Measurements from ENCODE around the gene LRP2BP. TPM values are rescaled to one million over a fixed set of nuclear protein-coding genes. Genes with fewer than 3 reads are reported as not detected.

LRP2BP gene
- total RNA-seq, 1 experiment from 2014 or later: 0.19 TPM

DNA sequence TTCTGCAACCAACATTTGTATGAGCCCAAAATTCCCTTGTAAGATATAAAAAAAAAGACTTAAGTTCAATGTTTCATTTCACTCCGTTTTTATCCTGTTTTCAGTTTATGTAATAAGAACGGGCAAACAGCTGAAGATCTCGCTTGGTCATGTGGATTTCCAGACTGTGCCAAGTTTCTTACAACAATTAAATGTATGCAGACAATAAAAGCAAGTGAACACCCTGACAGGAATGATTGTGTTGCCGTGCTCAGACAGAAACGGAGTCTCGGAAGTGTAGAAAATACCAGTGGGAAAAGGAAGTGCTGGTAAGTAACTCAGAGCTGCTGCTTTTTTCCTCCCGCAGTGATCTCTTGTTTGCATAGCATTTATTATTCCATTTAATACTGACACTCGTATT is 3.7 kb upstream of the LRP2BP start:
- no TSS peak for BruUV-seq (replicated peaks)
- CTCF ChIA-PET: no interaction called here
- H3K36me3 ChIP-seq (ENCODE audit: insufficient read depth, low read length, poor library complexity, severe bottlenecking): peaks cover 6% of the 10 kb centered on the region
- H3K9me3 ChIP-seq (ENCODE audit: low read depth, low read length, poor library complexity, severe bottlenecking): no peaks in the 10 kb centered on the region
- no peak overlapping the region for H3K27ac ChIP-seq (ENCODE audit: low read depth, low read length, poor library complexity, severe bottlenecking)
- no peaks in the 10 kb centered on the region for H3K27me3 ChIP-seq (replicated peaks; ENCODE audit: insufficient read depth, low read depth, low read length, poor library complexity)
- peaks cover 18% of the 10 kb centered on the region for H3K4me1 ChIP-seq (ENCODE audit: insufficient read depth, low read length, poor library complexity, severe bottlenecking)
- no peak for TF ChIP-seq EZH2 (IDR thresholded peaks at IDR 0.05; ENCODE audit: borderline replicate concordance, low read depth, low read length, poor library complexity, severe bottlenecking)
- TF ChIP-seq, protein P1, sequence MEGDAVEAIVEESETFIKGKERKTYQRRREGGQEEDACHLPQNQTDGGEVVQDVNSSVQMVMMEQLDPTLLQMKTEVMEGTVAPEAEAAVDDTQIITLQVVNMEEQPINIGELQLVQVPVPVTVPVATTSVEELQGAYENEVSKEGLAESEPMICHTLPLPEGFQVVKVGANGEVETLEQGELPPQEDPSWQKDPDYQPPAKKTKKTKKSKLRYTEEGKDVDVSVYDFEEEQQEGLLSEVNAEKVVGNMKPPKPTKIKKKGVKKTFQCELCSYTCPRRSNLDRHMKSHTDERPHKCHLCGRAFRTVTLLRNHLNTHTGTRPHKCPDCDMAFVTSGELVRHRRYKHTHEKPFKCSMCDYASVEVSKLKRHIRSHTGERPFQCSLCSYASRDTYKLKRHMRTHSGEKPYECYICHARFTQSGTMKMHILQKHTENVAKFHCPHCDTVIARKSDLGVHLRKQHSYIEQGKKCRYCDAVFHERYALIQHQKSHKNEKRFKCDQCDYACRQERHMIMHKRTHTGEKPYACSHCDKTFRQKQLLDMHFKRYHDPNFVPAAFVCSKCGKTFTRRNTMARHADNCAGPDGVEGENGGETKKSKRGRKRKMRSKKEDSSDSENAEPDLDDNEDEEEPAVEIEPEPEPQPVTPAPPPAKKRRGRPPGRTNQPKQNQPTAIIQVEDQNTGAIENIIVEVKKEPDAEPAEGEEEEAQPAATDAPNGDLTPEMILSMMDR (conservative IDR thresholded peaks at IDR 0.05; ENCODE audit: low read depth, low read length): no peak
- POLR2A ChIA-PET (ENCODE audit: low non-redundant PET): no interaction called here
- intact Hi-C loops (cut with micrococcal nuclease; ENCODE audit: unreplicated experiment): loop anchor here (5.0 kb wide), 1 partner anchor 192 kb away; the partner anchor contains the start of gene SNX25
- DNase-seq (ENCODE audit: low spot score): no peak
- no peak overlapping the region for H3K4me3 ChIP-seq (ENCODE audit: low read depth, low read length, poor library complexity, severe bottlenecking)

DNA sequence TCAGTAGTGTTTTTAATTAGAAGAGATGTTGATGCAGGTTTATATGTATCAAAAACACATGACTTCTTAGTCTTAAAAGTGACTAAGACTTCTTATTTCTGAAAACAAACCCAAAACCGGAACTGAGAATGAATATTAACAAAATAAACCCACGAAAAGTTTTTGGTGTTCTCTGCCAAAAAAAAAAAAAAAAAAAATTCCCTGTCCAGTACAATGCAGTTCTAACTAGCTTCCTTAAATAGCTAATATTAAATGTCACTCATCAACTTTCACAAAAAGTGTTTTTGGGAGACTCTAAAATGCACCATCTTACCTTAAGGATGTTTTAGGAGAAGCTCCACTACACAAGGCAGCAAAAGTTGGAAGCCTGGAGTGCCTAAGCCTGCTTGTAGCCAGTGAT is 2.9 kb upstream of the LRP2BP start:
- no peak overlapping the region for H3K4me3 ChIP-seq (ENCODE audit: low read depth, low read length, poor library complexity, severe bottlenecking)
- no peak overlapping the region for H3K27ac ChIP-seq (ENCODE audit: low read depth, low read length, poor library complexity, severe bottlenecking)
- no peak for DNase-seq (ENCODE audit: low spot score)
- H3K9me3 ChIP-seq (ENCODE audit: low read depth, low read length, poor library complexity, severe bottlenecking): no peaks in the 10 kb centered on the region
- TF ChIP-seq, protein P1 (conservative IDR thresholded peaks at IDR 0.05; ENCODE audit: low read depth, low read length): no peak
- no peak for TF ChIP-seq EZH2 (IDR thresholded peaks at IDR 0.05; ENCODE audit: borderline replicate concordance, low read depth, low read length, poor library complexity, severe bottlenecking)
- POLR2A ChIA-PET (ENCODE audit: low non-redundant PET): no interaction called here
- peaks cover 6% of the 10 kb centered on the region for H3K36me3 ChIP-seq (ENCODE audit: insufficient read depth, low read length, poor library complexity, severe bottlenecking)
- H3K27me3 ChIP-seq (replicated peaks; ENCODE audit: insufficient read depth, low read depth, low read length, poor library complexity): no peaks in the 10 kb centered on the region
- CTCF ChIA-PET: no interaction called here
- no TSS peak for BruUV-seq (replicated peaks)
- intact Hi-C loops (cut with micrococcal nuclease; ENCODE audit: unreplicated experiment): loop anchor here (5.0 kb wide), 1 partner anchor 191 kb away; the partner anchor contains the start of gene SNX25
- peaks cover 18% of the 10 kb centered on the region for H3K4me1 ChIP-seq (ENCODE audit: insufficient read depth, low read length, poor library complexity, severe bottlenecking)

DNA sequence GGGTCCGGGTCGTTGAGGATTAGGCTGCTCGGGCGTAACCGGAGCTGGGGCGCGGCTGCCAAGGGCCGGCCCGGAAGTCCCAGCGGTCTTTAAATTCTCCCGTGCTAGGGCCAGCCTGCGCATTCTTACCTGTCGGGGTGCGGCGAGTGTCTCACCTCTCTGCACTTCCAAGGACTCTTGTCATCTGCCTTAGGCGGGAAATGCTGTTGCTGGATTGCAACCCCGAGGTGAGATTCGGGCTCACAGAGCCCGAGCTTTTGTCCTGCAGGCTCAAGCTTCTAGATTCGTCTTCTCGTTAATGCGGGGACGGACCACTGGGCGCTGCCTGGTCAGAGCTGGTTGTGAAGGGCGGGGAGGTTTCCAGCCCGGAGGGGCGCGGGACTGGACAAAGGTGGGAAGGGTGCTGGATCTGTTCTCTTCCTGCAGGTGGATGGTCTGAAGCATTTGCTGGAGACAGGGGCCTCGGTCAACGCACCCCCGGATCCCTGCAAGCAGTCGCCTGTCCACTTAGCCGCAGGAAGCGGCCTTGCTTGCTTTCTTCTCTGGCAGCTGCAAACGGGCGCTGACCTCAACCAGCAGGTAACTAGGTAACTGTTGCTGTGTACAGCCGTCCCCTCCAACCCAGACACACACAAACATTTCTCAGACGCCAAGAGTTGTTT is 1.1 kb upstream of the LRP2BP start, which contains the start of gene ANKRD37:
TSS of gene ANKRD37 (plus strand) at position 118 of the 662 bp plus-strand sequence. CDS start at position 201, 83 bp downstream.
- CTCF ChIA-PET: no interaction called here
- TF ChIP-seq, protein P1 (conservative IDR thresholded peaks at IDR 0.05; ENCODE audit: low read depth, low read length): no peak
- no peak for TF ChIP-seq EZH2 (IDR thresholded peaks at IDR 0.05; ENCODE audit: borderline replicate concordance, low read depth, low read length, poor library complexity, severe bottlenecking)
- no peak for DNase-seq (ENCODE audit: low spot score)
- peak within 1 kb of the TSS; percentile 62 for H3K4me3 ChIP-seq (ENCODE audit: low read depth, low read length, poor library complexity, severe bottlenecking)
- no peaks in the 10 kb centered on the region for H3K9me3 ChIP-seq (ENCODE audit: low read depth, low read length, poor library complexity, severe bottlenecking)
- no TSS peak for BruUV-seq (replicated peaks)
- H3K4me1 ChIP-seq (ENCODE audit: insufficient read depth, low read length, poor library complexity, severe bottlenecking): peaks cover 18% of the 10 kb centered on the region
- H3K36me3 ChIP-seq (ENCODE audit: insufficient read depth, low read length, poor library complexity, severe bottlenecking): no peaks in the 10 kb centered on the region
- no peaks in the 10 kb centered on the region for H3K27me3 ChIP-seq (replicated peaks; ENCODE audit: insufficient read depth, low read depth, low read length, poor library complexity)
- H3K27ac ChIP-seq (ENCODE audit: low read depth, low read length, poor library complexity, severe bottlenecking): peak within 1 kb of the TSS; percentile 93
- POLR2A ChIA-PET (ENCODE audit: low non-redundant PET): no interaction called here
- intact Hi-C loops (cut with micrococcal nuclease; ENCODE audit: unreplicated experiment): loop anchor here (5.0 kb wide), 1 partner anchor 190 kb away; the partner anchor contains the start of gene SNX25

All from A673 (cell line).